Esophagus muscularis mucosa (tissue), 3 donors: ENCODE data around the gene SORCS2.

ENCODE experiments used
- POLR2A ChIP-seq: fragments of 450-650 bp; IDR thresholded peaks from one replicate; pipeline ENCODE4 v1.6.1; 2017; ENCODE audit warnings: antibody characterized with exemption, moderate library complexity, mild to moderate bottlenecking, low read depth
- TF ChIP-seq, protein P1 (sequence below), 3 experiments: fragments of 200-600 bp in 2 of 3; fragments of 450-650 bp in 1 of 3; sonication (generic) in 2 of 3; IDR thresholded peaks; one replicate each; pipeline ENCODE4 v1.5.1; 2017 to 2019; ENCODE audit warnings: antibody characterized with exemption in 3 of 3, mild to moderate bottlenecking in 2 of 3, moderate library complexity in 1 of 3

DNA sequence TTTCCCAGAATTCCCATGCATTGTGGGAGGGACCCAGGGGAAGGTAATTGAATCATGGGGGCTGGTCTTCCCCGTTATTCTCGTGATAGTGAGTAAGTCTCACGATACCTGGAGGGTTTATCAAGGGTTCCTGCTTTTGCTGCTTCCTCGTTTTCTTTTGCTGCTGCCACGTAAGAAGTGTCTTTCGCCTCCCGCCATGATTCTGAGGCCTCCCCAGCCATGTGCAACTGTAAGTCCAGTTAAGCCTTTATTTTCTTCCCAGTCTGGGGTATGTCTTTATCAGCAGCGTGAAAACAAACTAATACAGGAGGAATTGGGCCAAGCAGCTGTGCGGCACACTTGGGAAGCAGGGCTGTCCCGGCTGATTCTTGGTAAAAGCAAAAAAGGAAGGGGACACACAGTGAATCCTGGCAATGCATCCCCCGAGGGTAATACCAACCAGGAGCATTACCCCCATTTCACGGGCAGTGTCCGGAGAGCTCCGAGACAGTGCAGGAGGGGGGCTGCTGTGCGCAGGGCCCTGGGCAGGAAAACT is 561.7 kb downstream of the SORCS2 start:
- TF ChIP-seq, protein P1, sequence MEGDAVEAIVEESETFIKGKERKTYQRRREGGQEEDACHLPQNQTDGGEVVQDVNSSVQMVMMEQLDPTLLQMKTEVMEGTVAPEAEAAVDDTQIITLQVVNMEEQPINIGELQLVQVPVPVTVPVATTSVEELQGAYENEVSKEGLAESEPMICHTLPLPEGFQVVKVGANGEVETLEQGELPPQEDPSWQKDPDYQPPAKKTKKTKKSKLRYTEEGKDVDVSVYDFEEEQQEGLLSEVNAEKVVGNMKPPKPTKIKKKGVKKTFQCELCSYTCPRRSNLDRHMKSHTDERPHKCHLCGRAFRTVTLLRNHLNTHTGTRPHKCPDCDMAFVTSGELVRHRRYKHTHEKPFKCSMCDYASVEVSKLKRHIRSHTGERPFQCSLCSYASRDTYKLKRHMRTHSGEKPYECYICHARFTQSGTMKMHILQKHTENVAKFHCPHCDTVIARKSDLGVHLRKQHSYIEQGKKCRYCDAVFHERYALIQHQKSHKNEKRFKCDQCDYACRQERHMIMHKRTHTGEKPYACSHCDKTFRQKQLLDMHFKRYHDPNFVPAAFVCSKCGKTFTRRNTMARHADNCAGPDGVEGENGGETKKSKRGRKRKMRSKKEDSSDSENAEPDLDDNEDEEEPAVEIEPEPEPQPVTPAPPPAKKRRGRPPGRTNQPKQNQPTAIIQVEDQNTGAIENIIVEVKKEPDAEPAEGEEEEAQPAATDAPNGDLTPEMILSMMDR (IDR thresholded peaks at IDR 0.05), result no peak
- no peak for TF ChIP-seq POLR2A
